K562 treated with DMSO at 1 percent for 24 hours (cell line): ENCODE results near the gene BANP. TPM values are rescaled to one million over a fixed set of nuclear protein-coding genes. Genes with fewer than 3 reads are reported as not detected.

Experiments
- total RNA-seq: library from RNA; unstranded; fragments of 300-600 nt; gene quantifications from 2 replicates; pipeline ENCODE4 v1.2.3, GENCODE V29; 2022; ENCODE audit warnings: low read depth; ENCODE audit not compliant: insufficient read depth

The BANP gene
- 26.0 and 30.1 TPM in 2 replicates for total RNA-seq

DNA sequence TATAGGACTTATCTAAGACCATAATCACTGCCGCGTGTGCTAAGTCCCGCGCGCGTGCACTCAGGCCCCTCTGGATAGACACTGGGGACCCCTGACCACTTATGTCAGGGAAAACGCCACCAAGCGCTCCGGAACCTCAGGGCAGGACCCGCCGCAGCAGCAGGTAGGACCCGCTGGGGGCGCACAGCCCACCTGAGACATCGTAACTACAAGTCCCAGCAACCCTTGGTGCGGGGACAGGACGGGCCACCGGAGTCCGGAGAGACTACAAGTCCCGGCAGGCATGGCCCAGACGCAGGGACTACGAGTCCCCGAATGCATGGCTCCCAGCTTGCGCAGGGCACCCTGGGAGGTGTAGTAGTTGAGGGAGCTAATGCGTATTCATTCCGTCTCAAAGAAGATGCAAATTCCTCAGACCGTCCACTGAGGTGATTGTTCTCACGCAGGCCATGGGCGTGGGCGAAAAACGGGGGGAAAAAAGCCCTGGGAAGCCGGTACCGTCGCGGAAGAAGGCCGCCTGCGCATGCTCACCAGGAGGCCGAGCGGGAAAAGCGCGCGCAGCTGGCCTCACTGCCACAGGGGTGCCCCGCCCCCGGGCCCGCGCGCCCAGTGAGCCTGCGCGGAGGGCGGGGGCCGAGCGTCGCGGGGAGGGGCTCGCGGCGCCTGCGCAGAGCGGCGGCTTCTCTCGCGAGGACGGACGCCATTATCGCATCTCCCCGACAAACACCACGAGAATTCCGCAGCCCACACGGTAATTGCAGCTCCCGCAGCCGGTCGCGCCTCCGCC is at the start of gene BANP:
Gene BANP (plus strand): TSS at position 670 of the 787 bp plus-strand sequence. CDS start 23,682 bp downstream, outside the sequence.

DNA sequence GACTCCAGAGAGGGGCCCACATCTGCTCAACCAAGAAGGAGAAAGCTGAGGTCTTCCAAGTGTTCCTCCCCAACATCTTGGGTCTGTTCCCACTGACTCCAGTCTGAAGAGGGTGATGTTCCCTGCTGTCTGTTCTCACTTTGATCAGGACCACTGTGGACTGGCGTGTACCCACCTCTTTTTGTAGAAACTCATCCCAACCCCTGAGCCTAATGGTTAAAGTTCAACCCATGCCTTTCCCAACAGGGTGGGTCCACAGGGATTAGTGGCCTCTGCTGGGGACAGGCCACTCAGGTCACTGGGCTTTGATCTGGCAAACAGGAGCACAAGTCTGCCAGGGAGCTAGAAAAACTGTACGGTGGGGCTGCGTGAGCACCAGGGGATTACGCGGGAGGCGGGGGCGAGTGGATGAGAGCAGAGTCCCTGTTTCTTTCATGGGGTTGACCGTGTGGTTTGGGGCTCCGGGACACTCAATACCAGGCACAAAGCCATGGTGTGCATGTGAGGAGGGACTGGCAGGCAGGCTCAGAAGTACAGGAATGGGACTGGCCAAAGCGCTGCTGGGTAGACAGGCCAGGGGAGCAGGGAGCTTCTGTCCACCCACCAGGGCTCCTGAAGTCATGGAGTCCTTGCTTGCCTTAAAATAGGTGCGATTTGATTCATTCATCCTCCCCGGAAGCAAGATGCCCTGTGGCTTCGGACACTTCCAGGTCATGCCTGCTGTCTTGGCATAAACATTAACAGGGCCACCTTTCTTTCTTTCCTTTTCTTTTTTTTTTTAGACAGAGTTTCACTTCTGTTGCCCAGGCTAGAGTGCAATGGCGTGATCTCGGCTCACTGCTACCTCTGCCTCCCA is 14.6 kb upstream of the BANP start, which contains the start of gene CA5A:
Gene CA5A (minus strand): TSS at position 155 of the 856 bp plus-strand sequence. CDS start 79 bp downstream, at position 76.

Other genes starting within 250 kb of the BANP start
- 32.3 and 33.5 TPM in 2 replicates for gene KLHDC4, start 185.4 kb upstream of the BANP start, total RNA-seq
- 233 and 256 TPM in 2 replicates for gene SLC7A5, start 81.9 kb upstream of the BANP start, total RNA-seq
- gene CA5A, start 14.9 kb upstream of the BANP start, total RNA-seq: not detected in 2 replicates